Body of pancreas (tissue), 4 donors: ENCODE data around the gene NEURL1.

ENCODE experiments used
- POLR2A ChIP-seq, 3 donors: fragments of 450-650 bp; IDR thresholded peaks; one replicate each; pipeline ENCODE4 v1.6.1; 2016; ENCODE audit warnings: antibody characterized with exemption in 3 of 3, mild to moderate bottlenecking in 2 of 3
- TF ChIP-seq, protein P1 (sequence below), 7 experiments: fragments of 450-650 bp in 4 of 7; fragments of 200-600 bp in 3 of 7; sonication (generic) in 3 of 7; IDR thresholded peaks; one replicate each; pipeline ENCODE4 v1.5.1; 2016 to 2019; ENCODE audit warnings: antibody characterized with exemption in 7 of 7

DNA sequence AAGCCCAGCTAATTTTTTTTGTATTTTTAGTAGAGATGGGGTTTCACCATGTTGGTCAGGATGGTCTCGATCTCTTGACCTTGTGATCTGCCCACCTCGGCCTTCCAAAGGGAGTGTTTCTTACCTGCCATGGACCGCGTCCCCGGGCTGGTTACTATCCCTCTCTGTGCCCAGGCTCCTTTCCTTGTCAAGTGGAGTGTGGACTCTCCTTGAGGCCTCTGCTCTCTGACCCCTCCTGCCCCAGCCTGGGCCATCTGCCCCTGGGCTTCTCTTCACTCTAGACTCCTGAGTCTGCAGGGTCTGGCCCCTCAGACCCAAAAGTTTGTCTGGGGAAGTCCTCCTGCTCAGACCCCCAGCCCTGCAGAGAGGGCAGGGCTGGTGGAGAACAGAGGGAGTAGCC is 20.7 kb downstream of the NEURL1 start:
- TF ChIP-seq, protein P1, sequence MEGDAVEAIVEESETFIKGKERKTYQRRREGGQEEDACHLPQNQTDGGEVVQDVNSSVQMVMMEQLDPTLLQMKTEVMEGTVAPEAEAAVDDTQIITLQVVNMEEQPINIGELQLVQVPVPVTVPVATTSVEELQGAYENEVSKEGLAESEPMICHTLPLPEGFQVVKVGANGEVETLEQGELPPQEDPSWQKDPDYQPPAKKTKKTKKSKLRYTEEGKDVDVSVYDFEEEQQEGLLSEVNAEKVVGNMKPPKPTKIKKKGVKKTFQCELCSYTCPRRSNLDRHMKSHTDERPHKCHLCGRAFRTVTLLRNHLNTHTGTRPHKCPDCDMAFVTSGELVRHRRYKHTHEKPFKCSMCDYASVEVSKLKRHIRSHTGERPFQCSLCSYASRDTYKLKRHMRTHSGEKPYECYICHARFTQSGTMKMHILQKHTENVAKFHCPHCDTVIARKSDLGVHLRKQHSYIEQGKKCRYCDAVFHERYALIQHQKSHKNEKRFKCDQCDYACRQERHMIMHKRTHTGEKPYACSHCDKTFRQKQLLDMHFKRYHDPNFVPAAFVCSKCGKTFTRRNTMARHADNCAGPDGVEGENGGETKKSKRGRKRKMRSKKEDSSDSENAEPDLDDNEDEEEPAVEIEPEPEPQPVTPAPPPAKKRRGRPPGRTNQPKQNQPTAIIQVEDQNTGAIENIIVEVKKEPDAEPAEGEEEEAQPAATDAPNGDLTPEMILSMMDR (IDR thresholded peaks at IDR 0.05): no peak
- TF ChIP-seq POLR2A (IDR thresholded peaks at IDR 0.05): no peak
